Esophagus mucosa (tissue), 1 donor: Measurements from ENCODE around the gene SPECC1. TPM values are rescaled to one million over a fixed set of nuclear protein-coding genes. Genes with fewer than 3 reads are reported as not detected.
A peak's percentile ranks its signal among the peaks of the same experiment; 100 is the strongest.
"Not testable (repeated sequence)": the region's sequence is repeated elsewhere in the genome, so short reads cannot be mapped to it uniquely, and the experiment has no call there.

Experiments used
- ATAC-seq: fragments of 200-7000 bp; cut with Tn5 transposase; one replicate; pipeline ENCODE4 v1.9.1; 2020
- total RNA-seq: library from RNA; stranded (reverse); gene quantifications from one replicate; pipeline ENCODE4 v1.2.4, GENCODE V29; 2023
- donor health status: DM: yes; HTN: yes; CAD: no.

The SPECC1 gene
- 13.8 TPM for total RNA-seq

- ATAC-seq = peak; percentile 97
Observed at GRCh38 chr17:20009302-20010098, at the start of gene SPECC1. Gene SPECC1 (plus strand): TSS chr17:20009359. CDS start chr17:20096652, 87,293 bp downstream.

GRCh38 chr17:19962954-19963353, 46.2 kb upstream of the SPECC1 start:
- not testable (repeated sequence) for ATAC-seq

GRCh38 chr17:19973156-19973555, 36.0 kb upstream of the SPECC1 start:
- no peak for ATAC-seq

GRCh38 chr17:19975601-19976000, 33.6 kb upstream of the SPECC1 start:
- no peak for ATAC-seq

GRCh38 chr17:19977293-19978208, 31.6 kb upstream of the SPECC1 start, which contains the start of gene AKAP10:
Gene AKAP10 (minus strand): TSS chr17:19977828. CDS start chr17:19977679, 149 bp downstream.
- peak; percentile 97 for ATAC-seq

GRCh38 chr17:19978209-19978802, 30.9 kb upstream of the SPECC1 start:
- no peak for ATAC-seq

- no peak for ATAC-seq
Observed at GRCh38 chr17:19978805-19979211, 30.4 kb upstream of the SPECC1 start.

- no peak for ATAC-seq
Observed at GRCh38 chr17:19979917-19980770, 29.0 kb upstream of the SPECC1 start.

- no peak for ATAC-seq
Observed at GRCh38 chr17:19986941-19987861, 22.0 kb upstream of the SPECC1 start.

GRCh38 chr17:19987897-19988296, 21.3 kb upstream of the SPECC1 start:
- ATAC-seq = no peak

- ATAC-seq = no peak
Observed at GRCh38 chr17:19991252-19991885, 17.8 kb upstream of the SPECC1 start.

GRCh38 chr17:19992803-19993713, 16.1 kb upstream of the SPECC1 start:
- ATAC-seq = peak; percentile 97

- peak; percentile 35 for ATAC-seq
Observed at GRCh38 chr17:19996086-19996485, 13.1 kb upstream of the SPECC1 start.

- peak; percentile 73 for ATAC-seq
Observed at GRCh38 chr17:19996502-19996901, 12.7 kb upstream of the SPECC1 start.

GRCh38 chr17:20008242-20009051, 712 bp upstream of the SPECC1 start:
- ATAC-seq = peak; percentile 58

GRCh38 chr17:20009052-20009301, 182 bp upstream of the SPECC1 start:
- ATAC-seq = no peak

- peak; percentile 38 for ATAC-seq
Observed at GRCh38 chr17:20010099-20010863, 1.1 kb downstream of the SPECC1 start.

- ATAC-seq = no peak
Observed at GRCh38 chr17:20010936-20011335, 1.8 kb downstream of the SPECC1 start.
